Panc1 (cell line): ENCODE results near the gene STUB1. TPM values are rescaled to one million over a fixed set of nuclear protein-coding genes. Genes with fewer than 3 reads are reported as not detected.

Source experiments
- ATAC-seq: fragments of 200-7000 bp; cut with Tn5 transposase; 2 replicates; pipeline ENCODE4 v1.9.1; 2020; ENCODE audit warnings: mild to moderate bottlenecking, moderate library complexity
- BruUV-seq: library from RNA; stranded (reverse); fragments of 400-500 nt; replicated peaks from 2 replicates; lab custom pipeline; 2021; lab: Mats Ljungman, UMichigan
- CTCF ChIA-PET: fragments of 300-600 bp; sonication (Branson Sonifier 250); formaldehyde crosslinking; loops from one replicate; lab custom pipeline; 2022; ENCODE audit warnings: antibody characterized with exemption; lab: Charles Lee
- POLR2A ChIA-PET: fragments of 300-600 bp; sonication (Branson Sonifier 250); formaldehyde crosslinking; loops from one replicate; lab custom pipeline; 2022; ENCODE audit warnings: antibody characterized with exemption; lab: Charles Lee
- DNase-seq: peaks from one replicate; pipeline ENCODE4 v3.0.0-alpha.2; 2010; ENCODE audit warnings: low read depth, low spot score
- H3K27ac ChIP-seq: 2 replicates; pipeline ENCODE4 v1.5.1; 2011; ENCODE audit warnings: mild to moderate bottlenecking, low read length, inconsistent platforms
- H3K27me3 ChIP-seq: fragments of 200-500 bp; sonication (Bioruptor generic); 2 replicates; pipeline ENCODE4 v1.6.0; 2014; ENCODE audit warnings: low read length, inconsistent platforms; ENCODE audit not compliant: control insufficient read depth, insufficient read depth
- H3K36me3 ChIP-seq: fragments of 200-500 bp; sonication (Bioruptor generic); 2 replicates; pipeline ENCODE4 v1.5.1; 2014; ENCODE audit warnings: inconsistent platforms, mild to moderate bottlenecking, low read length, moderate library complexity; ENCODE audit not compliant: control insufficient read depth, insufficient read depth
- H3K4me1 ChIP-seq: 2 replicates; pipeline ENCODE4 v1.5.1; 2011; ENCODE audit warnings: inconsistent platforms, mild to moderate bottlenecking, low read length, moderate library complexity; ENCODE audit not compliant: control insufficient read depth, insufficient read depth
- H3K4me3 ChIP-seq, 2 experiments: 2 replicates each; pipeline ENCODE4 v1.5.1; 2011 to 2012; ENCODE audit warnings: low read depth in 2 of 2, low read length in 2 of 2, mild to moderate bottlenecking in 2 of 2, inconsistent platforms in 1 of 2, moderate library complexity in 1 of 2
- H3K9me3 ChIP-seq: fragments of 200-500 bp; sonication (Bioruptor generic); 2 replicates; pipeline ENCODE4 v1.5.1; 2014; ENCODE audit warnings: low read depth, mild to moderate bottlenecking, inconsistent platforms, low read length, moderate library complexity; ENCODE audit not compliant: control insufficient read depth, insufficient read depth
- CTCF ChIP-seq: fragments of 450-650 bp; IDR thresholded peaks from 2 replicates; pipeline ENCODE4 v1.5.1; 2017; ENCODE audit warnings: mild to moderate bottlenecking
- POLR2AphosphoS5 ChIP-seq: IDR thresholded peaks from 2 replicates; pipeline ENCODE4 v1.6.1; 2012; ENCODE audit warnings: mild to moderate bottlenecking, low read depth, low read length, moderate library complexity
- REST ChIP-seq, 2 experiments: IDR thresholded peaks; 2 replicates each; pipeline ENCODE4 v1.6.1; 2011 to 2012; ENCODE audit warnings: low read depth in 2 of 2, control low read depth in 1 of 2, low read length in 1 of 2, mild to moderate bottlenecking in 1 of 2, moderate library complexity in 1 of 2; ENCODE audit not compliant: insufficient read depth in 1 of 2
- SIN3A ChIP-seq: IDR thresholded peaks from 2 replicates; pipeline ENCODE4 v1.6.1; 2012; ENCODE audit warnings: low read depth, mild to moderate bottlenecking, low read length, moderate library complexity, borderline replicate concordance; ENCODE audit not compliant: insufficient read depth
- TCF7L2 ChIP-seq: IDR thresholded peaks from 2 replicates; pipeline ENCODE4 v1.6.1; 2011; ENCODE audit warnings: mild to moderate bottlenecking, low read depth, low read length, inconsistent platforms
- in situ Hi-C: cut with HindIII; loops from 2 replicates; pipeline ENCODE4 v1.10.0; 2016; ENCODE audit warnings: low sequenced_read_pairs, low pct_unique_long_range_greater_than_20kb
- intact Hi-C: fragments of 100-400 bp; cut with micrococcal nuclease; formaldehyde crosslinking; loops from one replicate; pipeline ENCODE4 v1.10.0; 2022; ENCODE audit not compliant: unreplicated experiment
- total RNA-seq: library from RNA; stranded (reverse); gene quantifications from one replicate; pipeline ENCODE4 v1.2.1, GENCODE V29; 2021; ENCODE audit not compliant: unreplicated experiment

The STUB1 gene
- total RNA-seq, 1 experiment from 2014 or later = 217 TPM

DNA sequence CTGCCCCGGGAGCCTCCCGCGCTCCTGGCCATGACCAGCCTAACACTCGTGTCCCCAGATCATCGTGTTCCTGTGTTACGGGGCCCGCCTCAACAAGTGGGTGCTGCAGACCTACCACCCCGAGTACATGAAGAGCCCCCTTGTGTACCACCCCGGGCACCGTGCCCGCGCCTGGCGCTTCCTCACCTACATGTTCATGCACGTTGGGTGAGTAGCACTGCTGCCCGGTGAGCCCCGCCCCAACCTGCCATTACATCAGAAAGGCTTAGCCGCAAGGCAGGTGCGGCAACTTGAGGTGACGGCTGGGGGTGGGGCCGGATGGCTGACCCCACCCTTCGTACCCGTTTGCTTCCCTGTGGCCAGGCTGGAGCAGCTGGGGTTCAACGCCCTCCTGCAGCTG, 3.3 kb upstream of the STUB1 start:
- H3K27ac ChIP-seq = no peak overlapping the region
- TF ChIP-seq REST (IDR thresholded peaks at IDR 0.05; ENCODE audit: insufficient read depth in 1 of 2, low read depth in 2 of 2, low read length in 1 of 2) = no peak
- no peak for TF ChIP-seq TCF7L2
- TF ChIP-seq CTCF = no peak
- no peak for TF ChIP-seq SIN3A
- no peak for TF ChIP-seq POLR2AphosphoS5

DNA sequence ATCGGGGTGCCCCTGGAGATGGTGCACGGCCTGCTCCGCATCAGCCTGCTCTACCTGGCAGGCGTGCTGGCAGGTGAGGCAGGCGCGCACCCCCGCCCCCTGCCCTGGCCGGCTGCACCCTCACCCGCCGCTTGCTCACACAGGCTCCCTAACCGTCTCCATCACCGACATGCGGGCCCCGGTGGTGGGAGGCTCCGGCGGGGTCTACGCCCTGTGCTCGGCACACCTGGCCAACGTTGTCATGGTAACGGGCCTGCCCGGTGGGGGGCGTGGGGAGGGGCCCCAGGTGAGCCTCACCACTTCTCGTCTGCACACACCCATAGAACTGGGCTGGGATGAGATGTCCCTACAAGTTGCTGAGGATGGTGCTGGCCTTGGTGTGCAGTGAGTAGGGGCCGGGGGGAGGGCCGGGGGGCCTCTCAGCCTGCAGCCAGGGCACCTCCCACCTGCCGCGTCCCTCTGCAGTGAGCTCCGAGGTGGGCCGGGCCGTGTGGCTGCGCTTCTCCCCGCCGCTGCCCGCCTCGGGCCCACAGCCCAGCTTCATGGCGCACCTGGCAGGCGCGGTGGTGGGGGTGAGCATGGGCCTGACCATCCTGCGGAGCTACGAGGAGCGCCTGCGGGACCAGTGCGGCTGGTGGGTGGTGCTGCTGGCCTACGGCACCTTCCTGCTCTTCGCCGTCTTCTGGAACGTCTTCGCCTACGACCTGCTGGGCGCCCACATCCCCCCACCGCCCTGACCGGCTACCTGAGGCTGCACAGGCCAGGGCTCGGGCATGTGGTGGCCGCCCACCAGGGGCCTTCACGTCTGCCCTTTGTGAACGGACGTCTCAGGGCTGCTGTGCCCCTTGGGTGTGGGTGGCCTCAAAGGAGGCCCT, 2.7 kb upstream of the STUB1 start:
- no peaks in the 10 kb centered on the region for H3K36me3 ChIP-seq
- POLR2A ChIA-PET = no interaction called here
- in situ Hi-C loops = no loop called here
- no peak for ATAC-seq
- no peak overlapping the region for H3K4me3 ChIP-seq
- H3K27me3 ChIP-seq = no peaks in the 10 kb centered on the region
- peaks cover 31% of the 10 kb centered on the region for H3K4me1 ChIP-seq
- CTCF ChIA-PET = no interaction called here
- H3K27ac ChIP-seq = no peak overlapping the region
- H3K9me3 ChIP-seq = no peaks in the 10 kb centered on the region
- no peak for DNase-seq
- BruUV-seq = no TSS peak
- TF ChIP-seq REST (IDR thresholded peaks at IDR 0.05; ENCODE audit: insufficient read depth in 1 of 2, low read depth in 2 of 2, low read length in 1 of 2) = no peak
- no peak for TF ChIP-seq CTCF
- TF ChIP-seq POLR2AphosphoS5 = no peak
- TF ChIP-seq SIN3A = no peak
- no peak for TF ChIP-seq TCF7L2
- intact Hi-C loops = no loop called here

More for the DNA sequence above, 3.3 kb upstream of the STUB1 start:
- POLR2A ChIA-PET = interaction anchor here (1.0 kb wide), 1 partner anchor 88 kb away, joined by 3 read pairs; no protein-coding TSS in a partner anchor
- DNase-seq = no peak
- CTCF ChIA-PET = no interaction called here
- peaks cover 25% of the 10 kb centered on the region for H3K4me1 ChIP-seq
- intact Hi-C loops = no loop called here
- ATAC-seq = no peak
- H3K4me3 ChIP-seq = no peak overlapping the region
- BruUV-seq = no TSS peak
- H3K27me3 ChIP-seq = no peaks in the 10 kb centered on the region
- in situ Hi-C loops = no loop called here
- no peaks in the 10 kb centered on the region for H3K9me3 ChIP-seq
- no peaks in the 10 kb centered on the region for H3K36me3 ChIP-seq
